ENCODE measurements around the gene B3GNT5. TPM values are rescaled to one million over a fixed set of nuclear protein-coding genes. Genes with fewer than 3 reads are reported as not detected.

B3GNT5 gene
- total and polyA plus RNA-seq, 4 donors = 11.0 to 25.7 (median 20.6) TPM

DNA sequence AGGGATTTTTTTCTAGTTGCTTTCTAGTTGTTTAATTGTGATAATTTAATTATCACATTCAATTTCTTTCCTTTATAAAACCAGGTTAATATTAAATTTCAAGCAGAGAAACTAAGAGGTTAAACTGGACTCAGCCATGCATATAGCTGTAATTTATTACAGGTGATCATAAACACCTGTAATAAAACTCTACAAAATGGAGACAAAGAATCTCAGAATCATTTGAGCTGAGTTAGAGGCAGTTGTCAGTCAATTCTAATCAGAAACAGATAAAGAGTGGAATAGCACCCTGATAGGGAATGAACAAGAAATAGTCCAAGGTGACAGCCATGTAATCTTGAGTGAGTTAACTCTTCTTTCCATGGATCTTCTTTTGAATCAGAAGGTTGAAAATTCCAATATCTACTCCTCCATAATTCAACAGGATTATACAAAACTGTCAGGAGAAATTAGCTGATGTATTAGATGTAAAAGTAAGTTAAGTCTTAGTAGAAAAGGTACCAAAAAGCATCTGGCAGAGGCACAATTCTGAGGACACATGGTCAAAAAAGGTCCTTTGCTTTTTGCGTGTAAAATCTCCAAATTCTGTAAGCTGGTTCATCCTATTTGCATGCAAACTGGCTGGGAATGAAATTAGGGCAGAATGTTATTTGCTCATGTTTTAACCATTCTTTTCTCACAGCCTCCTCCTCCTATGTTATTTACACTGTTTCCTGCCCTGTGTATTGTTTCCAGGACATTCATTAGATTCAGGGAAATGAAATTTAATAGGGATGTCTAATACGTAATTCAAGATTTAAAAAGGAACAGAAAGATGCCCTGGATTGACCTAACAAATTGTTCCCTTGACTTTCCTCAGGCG, 39.4 kb upstream of the B3GNT5 start:
- DNase-seq (ENCODE audit: low read depth in 4 of 6, low spot score in 6 of 6) = no peak
- no peaks in the 10 kb centered on the region for H3K9me3 ChIP-seq (ENCODE audit: control insufficient read depth, insufficient read depth, low read length)
- whole genome bisulfite sequencing (ENCODE audit: insufficient coverage) = 75% methylated on average over 1 of the region's 3 CpGs
- H3K4me1 ChIP-seq (ENCODE audit: control insufficient read depth, insufficient read depth, low read length) = no peaks in the 10 kb centered on the region
- no peak overlapping the region for H3K27ac ChIP-seq (ENCODE audit: low read depth, low read length)
- no peaks in the 10 kb centered on the region for H3K27me3 ChIP-seq (ENCODE audit: control insufficient read depth, insufficient read depth, low read length)
- no peaks in the 10 kb centered on the region for H3K36me3 ChIP-seq (ENCODE audit: control insufficient read depth, insufficient read depth, low read length)
- no peak overlapping the region for H3K4me3 ChIP-seq (ENCODE audit: low read depth, low read length)

DNA sequence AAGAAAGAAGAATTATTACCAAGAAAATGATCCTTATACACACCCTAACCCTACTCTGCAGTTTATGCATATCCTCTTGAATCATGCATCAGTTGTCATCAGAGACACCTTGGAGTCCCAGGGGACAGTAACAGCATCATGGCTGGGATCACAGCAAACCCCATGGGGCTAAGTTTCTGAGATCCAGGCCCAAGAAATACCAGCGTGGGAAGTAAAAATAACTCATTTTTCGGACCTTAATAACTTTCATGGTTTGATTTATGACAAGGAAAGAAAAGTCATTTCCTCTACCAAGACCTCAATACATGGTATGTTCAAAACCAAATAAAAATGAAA, 38.8 kb upstream of the B3GNT5 start:
- Histone ChIP-seq H3K27me3 (ENCODE audit: control insufficient read depth, insufficient read depth, low read length) (no peaks in the 10 kb centered on the region), H3K36me3 (ENCODE audit: control insufficient read depth, insufficient read depth, low read length) (no peaks in the 10 kb centered on the region), H3K4me1 (ENCODE audit: control insufficient read depth, insufficient read depth, low read length) (no peaks in the 10 kb centered on the region), H3K9me3 (ENCODE audit: control insufficient read depth, insufficient read depth, low read length) (no peaks in the 10 kb centered on the region), H3K27ac (ENCODE audit: low read depth, low read length) (no peak overlapping the region), H3K4me3 (ENCODE audit: low read depth, low read length) (no peak overlapping the region)
- no CpG with 5 or more reads among the region's 2 CpGs for WGBS (ENCODE audit: insufficient coverage)
- DNase-seq (ENCODE audit: low read depth in 4 of 6, low spot score in 6 of 6) = no peak

DNA sequence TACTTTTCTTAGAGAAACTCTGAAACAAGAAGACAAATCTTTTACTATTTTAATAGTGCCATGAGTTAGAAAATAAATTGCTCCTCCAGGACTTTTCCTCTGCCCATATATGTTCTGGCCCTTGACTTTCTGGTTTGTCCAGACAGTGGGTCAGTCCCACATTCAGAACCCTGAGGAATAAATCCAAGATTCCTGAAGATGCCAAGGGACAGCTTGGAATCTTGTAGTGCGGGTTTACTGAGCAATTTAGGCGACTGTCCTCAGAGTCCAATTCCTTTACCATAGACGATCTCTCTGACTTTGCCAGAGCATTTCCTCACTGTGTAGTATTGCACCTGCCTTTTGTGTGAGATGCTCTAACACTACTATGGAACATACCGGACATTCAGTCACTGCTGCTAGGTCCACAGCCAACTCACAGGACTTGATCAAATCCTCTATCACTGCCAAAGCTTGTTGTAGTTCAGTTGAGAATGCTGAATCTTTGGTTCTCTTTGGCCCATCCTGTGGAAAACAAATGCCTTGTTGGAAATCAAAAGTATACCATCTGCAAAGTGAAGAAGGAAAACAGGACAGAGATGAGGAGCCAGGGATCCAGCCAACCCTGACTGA, 37.4 kb upstream of the B3GNT5 start:
- H3K27me3 ChIP-seq (ENCODE audit: control insufficient read depth, insufficient read depth, low read length) = no peaks in the 10 kb centered on the region
- no peak overlapping the region for H3K27ac ChIP-seq (ENCODE audit: low read depth, low read length)
- no peak for DNase-seq (ENCODE audit: low read depth in 4 of 6, low spot score in 6 of 6)
- 95% methylated on average over 4 of the region's 4 CpGs for WGBS (ENCODE audit: insufficient coverage)
- H3K4me1 ChIP-seq (ENCODE audit: control insufficient read depth, insufficient read depth, low read length) = no peaks in the 10 kb centered on the region
- no peaks in the 10 kb centered on the region for H3K36me3 ChIP-seq (ENCODE audit: control insufficient read depth, insufficient read depth, low read length)
- H3K9me3 ChIP-seq (ENCODE audit: control insufficient read depth, insufficient read depth, low read length) = no peaks in the 10 kb centered on the region
- H3K4me3 ChIP-seq (ENCODE audit: low read depth, low read length) = no peak overlapping the region

GRCh38 chr3:183217548-183218332, 35.3 kb upstream of the B3GNT5 start:
- WGBS (ENCODE audit: insufficient coverage) = no CpG with 5 or more reads among the region's 9 CpGs
- no peaks in the 10 kb centered on the region for H3K9me3 ChIP-seq (ENCODE audit: control insufficient read depth, insufficient read depth, low read length)
- H3K27ac ChIP-seq (ENCODE audit: low read depth, low read length) = no peak overlapping the region
- no peaks in the 10 kb centered on the region for H3K36me3 ChIP-seq (ENCODE audit: control insufficient read depth, insufficient read depth, low read length)
- DNase-seq (ENCODE audit: low read depth in 4 of 6, low spot score in 6 of 6) = peak in 1 of 6 donors; percentile 41
- H3K27me3 ChIP-seq (ENCODE audit: control insufficient read depth, insufficient read depth, low read length) = no peaks in the 10 kb centered on the region
- no peak overlapping the region for H3K4me3 ChIP-seq (ENCODE audit: low read depth, low read length)
- no peaks in the 10 kb centered on the region for H3K4me1 ChIP-seq (ENCODE audit: control insufficient read depth, insufficient read depth, low read length)

- Histone ChIP-seq H3K4me3 (ENCODE audit: low read depth, low read length) (no peak overlapping the region), H3K27ac (ENCODE audit: low read depth, low read length) (no peak overlapping the region), H3K36me3 (ENCODE audit: control insufficient read depth, insufficient read depth, low read length) (no peaks in the 10 kb centered on the region), H3K27me3 (ENCODE audit: control insufficient read depth, insufficient read depth, low read length) (no peaks in the 10 kb centered on the region), H3K9me3 (ENCODE audit: control insufficient read depth, insufficient read depth, low read length) (no peaks in the 10 kb centered on the region), H3K4me1 (ENCODE audit: control insufficient read depth, insufficient read depth, low read length) (no peaks in the 10 kb centered on the region)
- no peak for DNase-seq (ENCODE audit: low read depth in 4 of 6, low spot score in 6 of 6)
- no CpG with 5 or more reads among the region's 2 CpGs for WGBS (ENCODE audit: insufficient coverage)
Observed at GRCh38 chr3:183218826-183219225, 34.2 kb upstream of the B3GNT5 start.

GRCh38 chr3:183220828-183221227, 32.2 kb upstream of the B3GNT5 start:
- Histone ChIP-seq H3K27ac (ENCODE audit: low read depth, low read length) (no peak overlapping the region), H3K4me1 (ENCODE audit: control insufficient read depth, insufficient read depth, low read length) (no peaks in the 10 kb centered on the region), H3K4me3 (ENCODE audit: low read depth, low read length) (no peak overlapping the region), H3K9me3 (ENCODE audit: control insufficient read depth, insufficient read depth, low read length) (no peaks in the 10 kb centered on the region), H3K27me3 (ENCODE audit: control insufficient read depth, insufficient read depth, low read length) (no peaks in the 10 kb centered on the region), H3K36me3 (ENCODE audit: control insufficient read depth, insufficient read depth, low read length) (no peaks in the 10 kb centered on the region)
- WGBS (ENCODE audit: insufficient coverage) = 64% methylated on average over 3 of the region's 5 CpGs
- DNase-seq (ENCODE audit: low read depth in 4 of 6, low spot score in 6 of 6) = no peak

GRCh38 chr3:183222631-183223235, 30.3 kb upstream of the B3GNT5 start:
- no peaks in the 10 kb centered on the region for H3K9me3 ChIP-seq (ENCODE audit: control insufficient read depth, insufficient read depth, low read length)
- DNase-seq (ENCODE audit: low read depth in 4 of 6, low spot score in 6 of 6) = no peak
- H3K27me3 ChIP-seq (ENCODE audit: control insufficient read depth, insufficient read depth, low read length) = no peaks in the 10 kb centered on the region
- WGBS (ENCODE audit: insufficient coverage) = no CpG with 5 or more reads among the region's 3 CpGs
- H3K4me1 ChIP-seq (ENCODE audit: control insufficient read depth, insufficient read depth, low read length) = no peaks in the 10 kb centered on the region
- H3K27ac ChIP-seq (ENCODE audit: low read depth, low read length) = no peak overlapping the region
- no peaks in the 10 kb centered on the region for H3K36me3 ChIP-seq (ENCODE audit: control insufficient read depth, insufficient read depth, low read length)
- H3K4me3 ChIP-seq (ENCODE audit: low read depth, low read length) = no peak overlapping the region

DNA sequence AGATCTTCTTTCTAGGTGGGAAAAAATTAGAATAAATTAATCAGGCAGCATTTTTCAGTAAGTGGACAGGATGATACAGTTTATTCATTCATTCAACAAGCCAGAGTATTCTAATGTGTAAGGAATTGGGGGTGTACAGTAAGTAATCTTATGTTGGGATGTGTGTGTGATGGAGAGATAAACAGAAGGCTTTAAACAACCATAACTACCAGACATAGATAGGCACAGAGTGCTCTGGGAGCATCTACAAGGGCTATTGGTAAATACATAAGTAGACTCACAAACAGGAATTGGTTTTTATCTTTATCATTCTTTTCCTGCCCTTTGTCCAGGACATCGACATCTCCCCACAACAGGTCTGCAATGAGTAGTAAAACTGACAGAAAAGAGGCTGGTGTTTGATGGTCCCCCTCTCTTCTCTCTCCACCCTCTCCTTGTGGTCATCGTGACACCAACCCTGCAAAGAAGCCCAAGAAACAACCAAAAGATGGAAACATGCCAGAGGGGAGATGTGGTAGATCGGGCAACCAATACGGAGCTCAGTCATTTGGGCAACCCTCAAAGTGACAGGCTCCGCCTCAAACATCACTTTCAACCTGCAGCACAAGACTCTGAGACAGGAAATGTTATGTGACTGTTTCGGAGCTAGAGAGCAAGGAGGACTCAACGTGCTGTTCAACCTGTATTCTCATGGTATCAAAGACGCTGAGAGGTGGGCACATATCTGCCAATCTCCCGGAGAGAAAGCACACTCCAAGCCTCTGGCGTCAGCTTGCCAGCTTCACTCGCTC, 28.7 kb upstream of the B3GNT5 start:
- Histone ChIP-seq H3K4me1 (ENCODE audit: control insufficient read depth, insufficient read depth, low read length) (no peaks in the 10 kb centered on the region), H3K9me3 (ENCODE audit: control insufficient read depth, insufficient read depth, low read length) (no peaks in the 10 kb centered on the region), H3K27ac (ENCODE audit: low read depth, low read length) (no peak overlapping the region), H3K36me3 (ENCODE audit: control insufficient read depth, insufficient read depth, low read length) (no peaks in the 10 kb centered on the region), H3K4me3 (ENCODE audit: low read depth, low read length) (no peak overlapping the region), H3K27me3 (ENCODE audit: control insufficient read depth, insufficient read depth, low read length) (no peaks in the 10 kb centered on the region)
- no peak for DNase-seq (ENCODE audit: low read depth in 4 of 6, low spot score in 6 of 6)
- 90% methylated on average over 7 of the region's 11 CpGs for WGBS (ENCODE audit: insufficient coverage)

GRCh38 chr3:183226333-183226890, 26.6 kb upstream of the B3GNT5 start:
- H3K27ac ChIP-seq (ENCODE audit: low read depth, low read length) = no peak overlapping the region
- WGBS (ENCODE audit: insufficient coverage) = 100% methylated on average over 4 of the region's 9 CpGs
- no peaks in the 10 kb centered on the region for H3K9me3 ChIP-seq (ENCODE audit: control insufficient read depth, insufficient read depth, low read length)
- H3K36me3 ChIP-seq (ENCODE audit: control insufficient read depth, insufficient read depth, low read length) = no peaks in the 10 kb centered on the region
- no peak overlapping the region for H3K4me3 ChIP-seq (ENCODE audit: low read depth, low read length)
- no peaks in the 10 kb centered on the region for H3K4me1 ChIP-seq (ENCODE audit: control insufficient read depth, insufficient read depth, low read length)
- no peaks in the 10 kb centered on the region for H3K27me3 ChIP-seq (ENCODE audit: control insufficient read depth, insufficient read depth, low read length)
- DNase-seq (ENCODE audit: low read depth in 4 of 6, low spot score in 6 of 6) = no peak
